AG08396 (cell line): ENCODE data around the gene FMO3.

Experiments
- DNase-seq: peaks from one replicate; pipeline ENCODE4 v3.0.0; 2012; ENCODE audit warnings: low spot score, mixed read lengths

FMO3 gene

DNA sequence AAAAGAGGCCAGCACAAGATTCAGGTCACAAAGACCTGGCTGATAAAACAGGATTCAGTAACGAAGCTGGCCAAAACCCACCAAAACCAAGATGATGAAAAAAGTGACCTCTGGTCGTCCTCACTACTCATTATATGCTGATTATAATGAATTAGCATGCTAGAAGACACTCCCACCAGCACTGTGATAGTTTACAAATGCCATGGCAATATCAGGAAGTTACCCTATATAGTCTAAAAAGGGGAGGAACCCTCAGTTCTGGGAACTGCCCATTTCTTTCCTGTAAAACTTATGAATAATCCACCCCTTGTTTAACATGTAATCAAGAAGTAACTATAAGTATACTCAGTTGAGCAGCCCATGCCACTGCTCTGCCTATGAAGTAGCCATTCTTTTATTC lies 68.4 kb downstream of the FMO3 start:
- DNase-seq: no peak

DNA sequence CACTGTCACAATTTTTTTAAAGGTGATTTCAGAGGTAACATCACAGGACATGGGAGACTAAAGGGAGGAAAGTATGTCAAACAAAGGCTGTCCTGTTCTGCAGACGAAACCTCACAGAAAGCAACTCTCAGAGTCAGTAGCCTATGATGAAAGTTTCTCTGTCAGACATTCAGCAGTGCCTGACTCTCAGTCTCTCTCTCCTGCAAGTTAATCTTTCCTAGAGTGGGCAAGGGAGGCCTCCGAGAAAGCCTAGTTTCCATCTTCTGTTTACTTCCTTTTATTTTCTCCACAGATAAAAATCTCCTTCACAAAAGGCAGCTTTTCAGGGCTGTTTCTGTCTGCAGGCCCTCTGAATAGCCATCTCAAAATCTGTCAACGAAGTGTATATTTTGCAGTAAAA lies 69.5 kb downstream of the FMO3 start:
- no peak for DNase-seq

DNA sequence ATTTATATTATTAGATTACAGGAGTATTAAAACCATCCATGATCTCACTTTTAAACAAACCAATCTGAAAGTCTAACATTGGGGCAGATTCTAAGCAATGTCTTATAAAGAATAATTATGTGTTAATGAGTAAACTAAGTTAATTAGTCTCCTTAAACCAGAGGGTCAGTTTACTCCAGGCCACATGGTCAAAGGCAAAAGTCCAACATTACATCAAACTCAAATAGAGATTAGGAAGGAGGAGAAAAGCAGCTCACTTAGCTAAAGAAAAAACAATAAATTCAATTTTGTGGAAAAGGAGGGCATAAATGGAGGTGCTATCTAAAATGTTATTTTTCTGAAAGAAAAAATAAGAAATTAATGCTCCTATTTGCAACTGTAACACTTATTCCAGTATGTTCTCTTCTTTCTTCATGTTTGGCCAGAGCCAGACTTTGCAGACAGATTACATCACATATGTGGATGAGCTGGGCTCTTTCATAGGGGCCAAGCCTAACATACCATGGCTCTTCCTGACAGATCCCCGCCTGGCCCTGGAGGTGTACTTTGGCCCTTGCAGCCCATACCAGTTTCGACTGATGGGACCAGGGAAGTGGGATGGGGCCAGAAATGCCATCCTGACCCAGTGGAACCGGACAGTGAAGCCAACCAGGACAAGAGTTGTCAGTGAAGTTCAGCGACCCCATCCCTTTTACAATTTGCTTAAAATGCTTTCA lies 70.1 kb downstream of the FMO3 start:
- DNase-seq: no peak

DNA sequence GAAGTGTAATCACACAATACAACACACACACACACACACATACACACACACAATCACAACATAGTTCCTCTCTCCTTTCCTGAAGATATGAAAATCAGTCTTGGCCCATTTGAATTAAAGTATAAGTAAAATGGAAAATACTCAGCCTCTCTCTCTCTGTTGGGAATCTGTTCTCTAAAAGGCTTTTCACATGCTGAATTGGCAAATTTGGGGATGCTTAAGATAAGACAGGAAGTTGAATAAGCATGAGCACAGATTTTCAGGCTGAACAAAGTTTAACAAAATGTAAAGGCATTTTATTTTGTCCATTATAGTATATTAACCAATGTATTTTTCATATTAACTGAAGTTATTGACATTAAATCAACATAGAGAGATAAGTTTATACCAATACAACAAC lies 70.7 kb downstream of the FMO3 start:
- no peak for DNase-seq

DNA sequence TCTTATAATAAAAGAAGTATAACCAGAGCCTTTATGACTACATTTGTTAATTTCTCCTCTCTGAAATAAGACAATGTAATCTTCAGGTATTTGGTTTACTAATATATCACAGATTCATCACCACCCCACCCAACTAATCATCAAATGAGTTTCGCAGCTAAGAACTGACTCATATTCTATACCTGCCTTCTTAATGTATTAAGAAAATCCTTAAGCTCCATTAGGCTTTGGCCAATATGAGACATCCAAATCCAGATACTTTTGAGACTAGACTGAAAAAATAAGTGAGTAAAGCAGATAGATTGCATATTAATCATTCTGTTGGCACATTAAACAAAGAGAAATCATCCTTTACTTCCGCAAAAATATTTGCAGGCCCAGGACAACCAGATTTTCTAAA lies 75.7 kb downstream of the FMO3 start:
- no peak for DNase-seq
